Activated T-cell treated with anti-CD3 and anti-CD28 coated beads, Interleukin-2, amount 50 U/mL, for 1 hour (primary cell): ENCODE results near the gene E2F1.

ENCODE experiments used
- DNase-seq: peaks from one replicate; pipeline ENCODE4 v3.0.0-alpha.2; 2020

The E2F1 gene

DNA sequence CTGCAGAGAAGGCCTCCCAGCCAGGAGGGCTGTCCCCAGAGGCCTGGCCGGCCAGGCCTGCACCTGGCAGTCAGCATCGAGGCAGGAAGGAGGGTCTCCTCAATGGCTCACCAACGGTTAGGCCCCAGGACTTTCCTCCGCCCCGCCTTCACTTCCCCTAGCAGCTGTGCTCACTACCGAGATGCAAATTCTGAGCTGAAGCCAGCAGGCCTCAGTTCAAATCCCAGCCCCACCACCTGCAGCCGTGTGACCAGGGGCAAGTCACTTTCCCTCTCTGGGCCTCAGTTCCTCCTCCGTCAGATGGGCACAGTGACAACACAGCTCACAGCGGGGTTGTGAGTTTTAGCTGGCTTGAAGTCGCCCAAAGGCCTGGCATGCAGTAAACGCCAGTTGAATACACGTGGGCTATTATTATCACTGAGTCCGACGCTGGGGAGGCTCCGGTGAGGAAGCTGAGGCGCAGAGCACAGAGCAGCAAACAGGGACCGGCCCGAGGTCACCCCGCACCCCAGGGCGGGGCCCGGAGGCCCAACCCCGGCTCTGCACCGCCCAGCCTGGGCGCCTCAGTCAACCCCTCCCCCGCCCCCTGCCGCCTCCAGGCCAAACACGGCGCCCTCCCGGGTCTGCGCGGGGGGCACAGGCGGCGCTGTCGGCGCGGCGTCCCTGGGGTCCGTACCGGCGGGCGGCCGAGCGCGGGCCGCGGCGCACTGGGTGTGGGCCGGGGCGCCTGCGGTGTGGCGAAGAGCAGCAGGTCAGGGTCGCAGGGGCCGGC, 671 bp downstream of the E2F1 start:
- DNase-seq = peak; percentile 46

DNA sequence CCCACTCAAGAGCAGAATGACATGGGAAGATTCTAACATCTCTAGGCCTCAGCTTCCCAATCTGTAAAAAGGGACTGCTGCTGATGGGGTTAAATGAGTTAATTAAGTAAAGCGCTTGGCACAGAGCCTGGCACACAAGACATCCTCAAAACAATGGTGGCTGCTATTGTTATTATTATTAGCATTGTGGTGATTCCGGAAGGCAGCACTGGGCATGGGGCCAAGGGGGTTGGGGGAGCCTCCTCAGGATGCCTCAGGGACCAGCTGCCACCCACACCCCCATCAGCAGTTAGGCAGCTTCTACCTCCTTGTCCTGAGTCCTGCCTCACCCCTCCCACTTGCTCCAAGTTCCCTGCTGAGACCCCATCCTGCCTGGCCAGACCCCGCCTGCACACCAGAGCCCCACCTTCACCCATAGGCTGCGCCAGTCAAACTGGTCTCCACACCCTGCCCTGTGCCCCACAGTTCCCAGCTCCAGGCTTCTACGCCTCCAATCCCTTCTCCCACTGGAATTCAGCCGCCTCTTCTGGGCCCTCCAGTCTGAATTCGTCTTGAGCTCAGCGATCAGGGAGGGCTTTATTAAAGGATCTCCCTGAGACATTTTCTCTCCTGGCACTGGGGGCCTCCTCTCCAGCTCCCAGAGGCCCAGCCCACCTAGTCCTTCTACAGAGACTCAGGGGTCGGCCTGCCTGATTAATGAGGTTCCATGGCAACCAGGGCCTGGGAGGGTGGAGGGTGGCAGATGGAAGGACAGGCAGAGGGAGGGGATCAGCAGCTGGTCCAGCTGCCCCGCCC, 1.5 kb downstream of the E2F1 start:
- DNase-seq = no peak

DNA sequence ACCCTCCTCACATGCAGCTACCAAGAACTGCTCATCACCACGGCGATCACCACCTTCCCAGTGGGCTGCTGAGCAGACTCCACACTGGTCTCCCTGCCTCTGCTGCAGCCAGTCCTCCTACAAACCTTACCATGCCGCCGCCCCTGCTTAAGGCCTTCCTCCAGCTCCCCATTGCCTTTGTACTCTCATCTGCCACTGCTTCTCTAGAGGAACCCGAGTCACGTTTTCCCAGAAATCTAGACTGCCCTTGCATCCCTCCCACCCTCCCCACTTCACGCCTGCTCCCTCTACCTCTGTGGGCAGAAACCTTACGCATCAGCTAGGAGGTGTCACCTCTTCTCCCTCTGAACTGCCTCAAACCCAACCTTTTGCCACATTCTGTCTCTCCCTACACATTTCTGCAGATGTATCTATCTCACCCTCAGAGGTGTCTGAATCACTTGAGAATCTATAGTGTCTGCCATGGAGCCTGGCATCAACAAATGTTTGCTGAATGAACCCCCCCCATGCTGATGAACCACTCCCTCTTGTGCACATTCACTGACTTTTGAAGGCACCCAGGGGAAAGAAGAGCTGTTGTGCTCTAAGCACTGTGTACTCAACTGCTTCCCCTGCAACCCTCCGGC, 4.3 kb downstream of the E2F1 start:
- DNase-seq = no peak

DNA sequence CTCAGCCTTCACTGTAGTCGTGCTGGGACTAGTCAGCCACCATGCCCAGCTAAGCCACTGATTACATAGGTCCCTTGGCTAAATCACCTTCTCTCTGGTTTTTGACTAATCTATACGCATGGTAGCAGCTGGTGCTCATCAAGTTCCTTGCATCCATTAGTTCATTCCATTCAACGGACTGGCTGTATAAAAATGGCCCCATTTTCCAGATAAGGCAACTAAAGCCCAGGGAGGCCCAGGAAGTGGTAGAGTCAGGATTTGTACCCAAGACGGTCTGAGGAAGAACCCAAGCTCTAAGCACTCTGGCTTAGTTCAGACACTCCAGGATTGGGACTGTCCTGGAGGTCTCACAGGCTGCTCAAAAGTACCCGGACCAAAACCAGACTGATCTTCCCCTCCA, 4.9 kb downstream of the E2F1 start:
- DNase-seq = no peak

DNA sequence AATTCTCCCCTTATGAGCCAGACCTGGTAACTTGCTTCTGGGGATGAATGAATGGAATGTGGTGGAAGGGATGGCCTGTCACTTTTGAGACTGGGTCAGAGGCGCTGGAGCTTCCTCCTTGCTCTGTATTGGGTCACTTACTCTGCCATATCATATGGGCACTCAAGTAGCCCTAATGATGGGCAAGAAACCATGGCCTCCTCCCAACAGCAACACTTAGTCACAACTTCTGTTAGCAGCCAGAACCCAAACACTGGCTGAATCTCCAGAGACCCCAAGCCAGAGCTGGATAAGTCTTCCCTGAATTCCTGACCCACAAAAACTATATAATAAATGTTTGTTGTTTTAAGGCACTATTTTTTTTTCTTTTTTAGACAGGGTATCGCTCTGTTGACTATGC, 5.5 kb downstream of the E2F1 start:
- no peak for DNase-seq

DNA sequence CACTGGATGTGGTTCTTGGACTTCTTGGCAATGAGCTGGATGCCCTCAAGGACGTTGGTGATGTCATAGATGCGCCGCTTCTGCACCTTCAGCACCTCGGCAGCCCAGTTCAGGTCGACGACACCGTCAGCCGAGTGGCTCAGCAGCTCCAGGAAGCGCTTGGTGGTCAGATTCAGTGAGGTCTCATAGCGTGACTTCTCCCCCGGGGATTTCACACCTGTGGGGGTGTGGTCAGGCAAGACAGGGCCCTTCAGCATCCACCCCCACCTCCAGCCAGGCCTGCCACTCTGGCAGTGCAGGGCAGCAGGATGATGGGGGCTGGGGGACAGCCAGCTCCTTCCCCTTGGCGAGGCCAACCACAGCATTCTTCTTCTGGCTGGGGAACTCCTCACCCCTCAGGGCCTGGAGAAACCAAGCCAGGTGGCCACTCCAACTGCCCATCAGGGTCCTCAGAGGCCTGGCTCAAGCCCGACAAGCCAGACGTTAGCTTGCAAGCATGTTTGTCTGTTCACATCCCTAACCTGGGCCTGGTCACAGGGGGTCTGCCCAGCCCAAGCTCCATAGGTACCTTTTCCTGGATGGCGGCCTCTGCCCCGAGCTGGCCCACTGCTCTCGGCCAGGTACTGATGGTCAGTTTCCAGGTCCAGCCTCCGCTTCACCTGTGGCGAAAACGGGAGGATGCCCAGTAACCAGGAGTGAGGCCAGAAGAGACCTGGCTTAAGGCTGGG, 6.3 kb downstream of the E2F1 start:
- peak; percentile 49 for DNase-seq

DNA sequence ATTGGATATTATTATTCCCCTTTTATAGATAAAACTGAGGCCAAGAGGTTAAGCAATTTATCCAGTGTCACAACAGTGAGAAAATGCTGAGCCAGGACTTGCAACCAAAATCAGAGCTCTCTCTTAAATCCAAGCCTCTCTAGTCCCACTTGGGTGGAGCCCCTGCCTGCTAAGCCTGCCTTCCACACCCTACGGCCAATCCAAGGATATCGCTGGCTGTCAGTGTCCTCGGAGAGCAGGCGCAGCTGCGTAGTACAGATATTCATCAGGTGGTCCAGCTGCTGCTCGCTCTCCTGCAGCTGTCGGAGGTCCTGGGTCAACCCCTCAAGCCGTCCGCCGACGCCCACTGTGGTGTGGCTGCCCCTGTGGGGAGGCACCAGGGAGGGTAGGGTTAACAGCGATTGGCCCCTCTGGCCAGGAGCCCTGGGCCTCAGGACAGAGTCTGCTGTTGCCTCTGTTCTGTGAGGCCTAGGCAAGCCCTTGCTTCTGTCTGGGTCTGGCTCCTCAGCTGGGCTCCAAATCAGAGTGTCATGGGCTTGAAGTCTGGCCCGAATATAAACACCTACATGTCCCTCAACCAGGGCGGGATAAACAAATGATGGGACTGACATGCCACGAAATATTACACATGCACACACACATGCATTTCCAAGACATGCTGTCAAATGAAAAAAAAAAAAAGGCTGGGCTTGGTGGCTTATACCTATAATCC, 8.0 kb downstream of the E2F1 start:
- DNase-seq = no peak

DNA sequence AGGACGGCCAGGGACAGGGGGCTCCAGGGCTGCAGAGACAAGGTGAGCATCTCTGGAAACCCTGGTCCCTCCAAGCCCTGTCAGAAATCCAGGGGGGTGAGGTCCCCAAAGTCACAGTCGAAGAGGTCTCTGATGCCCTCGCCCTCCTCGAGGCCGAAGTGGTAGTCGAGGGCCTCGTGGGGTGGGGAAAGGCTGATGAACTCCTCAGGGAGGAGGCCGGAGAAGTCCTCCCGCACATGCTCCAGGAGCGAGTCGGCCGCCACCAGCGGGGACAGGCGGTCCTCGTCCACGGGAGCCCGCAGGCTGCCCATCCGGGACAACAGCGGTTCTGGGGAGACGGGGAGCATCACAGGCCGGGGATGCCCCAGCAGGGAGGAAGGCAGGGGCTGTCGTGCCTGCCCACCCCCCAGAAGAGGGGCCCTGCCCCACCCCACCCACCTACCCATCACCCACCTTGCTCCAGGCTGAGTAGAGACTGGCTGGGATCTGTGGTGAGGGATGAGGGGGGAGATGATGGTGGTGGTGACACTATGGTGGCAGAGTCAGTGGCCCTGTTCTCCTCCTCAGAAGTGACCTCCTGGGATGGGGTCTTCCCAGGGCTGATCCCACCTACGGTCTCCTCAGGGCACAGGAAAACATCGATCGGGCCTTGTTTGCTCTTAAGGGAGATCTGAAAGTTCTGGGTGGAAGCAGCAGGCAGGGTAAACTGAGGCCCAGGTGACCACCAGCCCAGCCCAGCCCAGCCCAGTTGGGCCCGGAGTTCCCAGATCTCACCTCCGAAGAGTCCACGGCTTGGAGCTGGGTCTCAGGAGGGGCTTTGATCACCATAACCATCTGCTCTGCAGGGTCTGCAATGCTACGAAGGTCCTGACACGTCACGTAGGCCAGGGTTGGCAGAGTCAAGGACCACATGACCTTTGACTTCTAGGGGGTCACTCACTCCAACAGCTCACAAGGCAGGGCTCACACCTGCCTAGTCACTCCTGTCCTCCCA, 9.2 kb downstream of the E2F1 start:
- no peak for DNase-seq

DNA sequence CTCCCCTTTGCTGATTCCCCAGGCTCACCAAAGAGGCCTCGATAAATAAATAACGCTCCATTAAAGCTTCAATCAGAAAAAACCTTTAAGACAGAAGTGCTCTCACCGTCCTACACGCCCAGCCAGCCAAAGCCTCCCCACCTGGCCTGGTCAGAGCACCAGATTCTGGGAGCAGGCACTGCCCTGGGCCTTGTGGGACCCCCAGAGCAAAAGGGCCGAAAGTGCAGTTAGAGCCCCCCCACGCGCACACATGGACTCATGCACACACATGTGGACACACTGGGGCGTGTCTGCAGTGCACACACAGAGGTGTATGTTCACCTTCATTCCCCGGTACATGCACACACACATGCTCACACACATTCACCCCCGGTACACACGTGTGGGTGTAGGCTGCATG, 10.1 kb downstream of the E2F1 start:
- DNase-seq = no peak

DNA sequence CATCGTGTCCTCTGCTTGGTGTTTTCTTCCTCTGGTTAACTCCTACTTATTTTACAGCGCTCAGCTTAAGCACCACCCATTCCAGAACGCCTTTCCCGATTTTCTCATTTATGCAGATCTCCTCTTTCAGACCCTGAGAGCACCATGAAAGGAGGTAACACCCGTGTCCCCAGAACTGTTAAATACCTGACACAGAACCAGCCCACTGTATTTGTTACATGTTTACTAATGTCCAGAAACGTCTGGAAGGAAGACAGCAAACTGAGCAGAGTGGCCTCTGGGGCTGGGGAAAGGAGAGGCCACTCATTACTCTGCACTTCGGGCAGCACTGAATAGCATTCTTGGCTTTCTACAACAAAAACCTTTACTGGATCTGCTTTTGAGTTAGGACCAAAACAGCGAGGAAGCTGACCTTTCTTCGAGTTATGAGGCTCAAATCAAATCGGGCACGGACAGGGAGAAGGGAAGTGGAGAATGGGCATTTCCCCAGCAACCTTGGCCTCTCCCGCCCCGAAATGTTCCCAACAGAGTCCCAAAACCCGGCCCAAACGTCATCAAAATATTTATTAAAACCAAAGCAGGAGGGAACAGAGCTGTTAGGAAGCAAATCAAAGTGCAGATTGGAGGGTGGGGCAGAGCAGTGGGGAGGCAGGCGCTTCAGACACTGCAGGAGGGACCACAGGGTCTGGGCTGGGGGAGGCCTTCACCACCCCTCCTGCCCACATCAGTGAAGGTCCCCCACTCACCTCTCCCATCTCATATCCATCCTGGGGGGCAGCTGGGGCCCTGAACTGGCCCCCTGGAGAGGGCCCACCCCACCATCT, 10.8 kb downstream of the E2F1 start:
- no peak for DNase-seq

DNA sequence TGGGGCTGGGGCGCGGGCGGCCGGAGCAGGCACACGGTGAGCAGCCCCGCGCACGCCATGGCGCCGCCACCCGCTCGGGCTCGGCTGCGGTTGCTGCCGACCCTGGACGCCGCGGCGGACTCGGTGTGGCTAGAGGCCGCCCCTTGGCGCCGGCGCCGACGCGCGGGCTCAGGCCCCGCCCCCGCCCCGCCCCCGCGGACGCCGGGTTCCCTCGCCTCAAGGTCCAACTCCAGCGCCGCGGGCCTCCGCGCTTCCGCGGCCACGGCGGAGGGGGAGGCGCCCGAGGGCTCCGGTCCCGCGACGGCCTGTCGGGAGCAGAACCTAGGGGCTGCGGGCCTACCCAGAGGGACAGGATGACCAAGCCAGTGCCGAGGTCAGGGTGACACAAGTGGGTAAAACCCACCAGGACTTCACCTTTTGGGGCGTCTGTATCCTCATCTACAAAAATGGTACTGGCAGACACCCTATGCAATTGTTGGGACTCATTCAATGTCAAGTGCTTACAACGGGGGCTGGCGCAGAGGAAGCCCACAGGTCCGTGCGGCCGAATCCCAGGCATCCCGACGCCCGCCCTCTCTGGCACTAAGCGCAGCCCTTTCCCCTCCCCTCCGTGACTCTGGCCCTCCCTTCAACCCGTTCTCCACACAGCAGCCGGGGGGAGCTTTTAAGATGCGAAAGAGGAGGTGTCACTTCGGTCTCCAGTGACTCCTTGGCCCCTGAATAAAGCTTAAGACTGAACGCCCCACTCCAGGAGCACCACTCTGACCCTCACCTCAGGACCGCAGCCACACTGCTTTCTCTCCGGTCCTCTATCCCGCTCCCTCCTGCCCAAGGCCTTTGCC, 11.7 kb downstream of the E2F1 start, which contains the start of gene NECAB3:
Gene NECAB3 (minus strand): TSS at position 135 of the 842 bp plus-strand sequence. CDS start 76 bp downstream, at position 59.
- DNase-seq = peak; percentile 71

DNA sequence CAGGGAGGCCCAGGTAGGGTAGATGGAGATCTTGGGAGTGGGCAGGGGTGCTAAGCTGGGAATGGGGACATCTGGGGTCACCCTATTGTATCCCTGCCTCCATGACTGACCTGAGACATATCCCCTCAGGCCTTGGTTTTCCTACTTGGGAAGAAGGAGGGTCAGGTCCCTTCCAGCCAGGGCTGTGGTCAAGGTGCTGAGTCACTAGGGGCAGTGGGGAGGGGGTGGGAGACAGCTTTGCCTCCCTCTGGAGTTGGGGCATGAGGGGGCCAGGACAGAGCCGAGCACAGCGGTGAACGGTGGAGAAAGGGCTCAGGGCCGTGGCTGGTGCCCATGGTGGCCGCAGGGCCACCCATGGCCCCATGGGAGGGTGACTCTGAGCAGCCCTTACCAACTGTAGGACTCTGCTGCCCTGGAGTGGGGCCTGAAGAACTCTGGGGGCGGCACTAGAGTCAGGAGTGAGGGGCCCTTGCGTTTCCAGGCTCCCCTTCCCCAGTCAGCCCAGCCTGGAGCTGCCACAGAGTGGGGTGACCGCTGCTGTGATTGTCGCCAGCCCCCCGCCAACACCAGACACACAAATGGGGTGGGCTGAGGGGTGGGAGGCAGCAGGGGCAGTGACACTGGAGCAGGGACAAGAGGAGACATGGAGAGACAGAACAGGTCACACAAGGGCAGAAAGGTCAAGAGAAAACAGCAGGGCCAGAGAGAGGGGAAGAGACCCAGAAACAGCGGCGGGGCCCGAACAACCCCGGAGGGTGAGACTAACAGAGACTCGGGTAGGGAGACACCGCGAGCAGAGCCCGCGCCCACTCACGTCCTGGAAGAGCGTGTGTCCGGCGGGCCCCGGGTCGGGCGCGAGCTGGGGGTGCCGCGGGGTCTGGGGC, 12.5 kb downstream of the E2F1 start:
- no peak for DNase-seq

DNA sequence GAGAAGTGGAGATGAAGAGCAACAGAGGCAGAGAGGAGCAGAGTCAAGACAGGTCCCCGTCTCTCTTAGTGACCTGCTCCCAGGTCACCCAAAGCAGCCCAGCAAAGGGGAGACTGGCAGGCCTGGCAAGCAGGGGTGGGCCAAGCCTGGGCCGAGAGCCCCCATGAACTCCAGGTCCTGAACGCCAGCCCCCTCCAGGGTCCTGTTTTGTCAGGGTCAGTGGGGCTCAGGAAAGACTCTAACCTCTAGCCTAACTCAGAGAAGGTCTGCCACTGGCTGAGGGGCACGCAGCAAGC, 13.1 kb downstream of the E2F1 start:
- no peak for DNase-seq

DNA sequence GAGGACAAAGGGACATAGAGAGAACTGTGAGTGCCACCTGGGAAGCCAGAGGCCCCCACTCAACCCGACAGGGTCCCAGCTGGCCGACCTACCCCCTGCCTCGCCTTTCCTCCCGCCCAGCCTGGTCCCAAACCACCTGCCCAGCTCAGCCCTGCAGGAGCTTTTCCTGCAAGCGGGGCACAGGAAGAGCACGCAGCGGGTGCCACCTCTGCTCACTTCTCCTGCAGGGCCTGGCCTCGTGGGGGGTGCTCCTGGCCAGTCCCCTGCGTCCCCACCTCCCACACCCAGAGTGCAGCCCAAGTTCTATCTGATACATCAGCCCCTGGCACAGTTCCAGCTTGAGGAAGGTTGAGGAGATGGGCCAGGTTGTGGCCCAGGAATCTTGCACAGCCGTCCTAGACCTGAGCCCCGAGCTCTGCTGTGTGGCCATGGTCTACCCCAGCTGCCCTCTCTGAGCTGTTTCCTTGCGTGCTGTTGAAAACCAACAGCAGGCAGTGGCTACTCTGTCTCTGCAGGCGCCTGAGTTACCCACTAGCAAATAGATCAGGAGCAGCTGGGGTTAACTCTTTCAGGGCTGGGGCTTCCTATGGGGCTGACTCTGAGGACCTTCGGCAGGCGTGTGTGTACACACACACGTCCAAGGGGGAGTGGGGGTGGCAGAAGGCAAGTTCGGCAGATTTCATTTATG, 13.6 kb downstream of the E2F1 start:
- DNase-seq = no peak

DNA sequence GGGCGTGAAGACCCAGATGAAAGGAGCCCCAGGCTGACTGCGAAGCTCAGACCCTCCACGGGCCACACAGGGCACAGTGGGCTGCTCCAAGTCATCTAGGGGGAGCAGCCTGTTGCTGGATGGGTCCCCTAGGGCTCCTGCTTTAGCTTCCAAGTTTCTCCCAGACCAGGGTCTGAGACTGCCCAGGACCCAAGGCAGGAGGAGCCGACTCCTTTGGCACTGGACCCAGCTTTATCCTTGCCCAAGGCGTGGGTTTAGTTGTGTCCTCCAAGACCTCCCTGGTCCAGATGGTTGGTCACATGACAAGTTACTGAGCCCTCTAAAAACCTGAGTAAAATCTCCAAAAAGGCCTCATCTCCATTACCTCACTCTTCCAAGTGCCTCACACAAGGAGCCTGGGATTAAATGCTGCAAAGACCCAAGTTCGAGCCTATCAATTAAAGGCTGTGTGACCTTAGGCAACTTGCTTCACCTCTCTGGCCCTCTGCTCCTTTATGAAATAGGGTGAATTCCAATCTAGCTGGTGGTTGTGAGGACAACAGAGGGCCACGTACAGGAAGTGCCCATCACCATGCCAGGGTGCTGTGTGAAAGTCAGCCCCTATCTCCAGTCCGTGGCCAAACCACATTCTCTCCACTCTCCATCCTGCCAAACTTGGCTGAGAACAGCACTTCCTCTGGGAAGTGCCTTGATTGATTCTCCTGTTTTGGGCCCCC, 14.5 kb downstream of the E2F1 start:
- no peak for DNase-seq

DNA sequence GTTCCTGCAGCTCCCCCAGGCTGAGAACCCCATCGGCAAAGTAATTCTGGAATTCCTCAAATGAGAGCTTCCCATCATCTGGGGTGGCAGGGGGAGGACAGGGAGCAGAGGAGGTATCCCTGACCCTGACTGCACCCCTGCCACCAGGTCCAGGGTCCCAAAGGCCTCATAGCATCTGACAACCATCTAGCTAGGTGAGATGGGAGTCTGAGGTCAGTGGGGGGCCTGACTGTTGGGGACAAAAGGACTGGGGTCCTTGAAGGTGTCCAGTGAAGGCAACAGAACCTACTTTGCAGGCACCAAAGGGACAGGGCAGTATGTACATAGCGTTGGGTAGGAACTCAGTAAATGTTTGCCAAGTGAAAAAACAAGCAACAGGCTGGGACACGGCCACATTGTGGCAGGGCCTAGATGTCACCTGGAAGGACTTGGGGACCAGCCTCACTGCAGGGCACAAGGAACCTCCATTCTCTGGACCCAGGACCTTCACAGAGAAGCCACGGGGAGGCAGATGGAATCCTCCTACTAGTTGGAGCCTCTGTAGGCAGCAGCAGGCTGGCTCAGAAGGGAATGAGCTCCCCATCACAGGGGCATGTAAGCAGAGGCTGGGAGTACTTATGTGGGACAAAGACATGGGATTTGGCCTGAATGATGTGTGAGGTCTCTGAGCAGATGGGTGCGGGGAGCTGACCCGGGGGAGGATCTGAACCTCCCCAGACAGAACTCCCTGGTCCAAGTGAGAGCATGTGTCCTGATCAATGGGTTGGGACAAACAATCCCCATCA, 15.3 kb downstream of the E2F1 start:
- no peak for DNase-seq
